Breast epithelium (tissue), 3 donors: ENCODE data around the gene BZW1.

Source experiments
- CTCF ChIP-seq, 3 donors: fragments of 450-650 bp; IDR thresholded peaks; one replicate each; pipeline ENCODE4 v1.5.1; 2016 to 2017; ENCODE audit warnings: antibody characterized with exemption in 3 of 3, mild to moderate bottlenecking in 3 of 3, moderate library complexity in 3 of 3
- POLR2AphosphoS5 ChIP-seq, 3 donors: sonication (generic); formaldehyde crosslinking; IDR thresholded peaks; one replicate each; pipeline ENCODE4 v1.6.1; 2017; ENCODE audit warnings: antibody characterized with exemption in 3 of 3

GRCh38 chr2:200762127-200762526 is 49.6 kb upstream of the BZW1 start:
- no peak for TF ChIP-seq POLR2AphosphoS5 (IDR thresholded peaks at IDR 0.05)
- TF ChIP-seq CTCF (IDR thresholded peaks at IDR 0.05): no peak
